KG1 (cell line): ENCODE data around the gene MYCBPAP.
"Not testable (repeated sequence)": the region's sequence is repeated elsewhere in the genome, so short reads cannot be mapped to it uniquely, and the experiment has no call there.

Experiments used
- DNase-seq: peaks from one replicate; lab custom pipeline; 2025; lab: John Stamatoyannopoulos, UW

MYCBPAP gene

DNA sequence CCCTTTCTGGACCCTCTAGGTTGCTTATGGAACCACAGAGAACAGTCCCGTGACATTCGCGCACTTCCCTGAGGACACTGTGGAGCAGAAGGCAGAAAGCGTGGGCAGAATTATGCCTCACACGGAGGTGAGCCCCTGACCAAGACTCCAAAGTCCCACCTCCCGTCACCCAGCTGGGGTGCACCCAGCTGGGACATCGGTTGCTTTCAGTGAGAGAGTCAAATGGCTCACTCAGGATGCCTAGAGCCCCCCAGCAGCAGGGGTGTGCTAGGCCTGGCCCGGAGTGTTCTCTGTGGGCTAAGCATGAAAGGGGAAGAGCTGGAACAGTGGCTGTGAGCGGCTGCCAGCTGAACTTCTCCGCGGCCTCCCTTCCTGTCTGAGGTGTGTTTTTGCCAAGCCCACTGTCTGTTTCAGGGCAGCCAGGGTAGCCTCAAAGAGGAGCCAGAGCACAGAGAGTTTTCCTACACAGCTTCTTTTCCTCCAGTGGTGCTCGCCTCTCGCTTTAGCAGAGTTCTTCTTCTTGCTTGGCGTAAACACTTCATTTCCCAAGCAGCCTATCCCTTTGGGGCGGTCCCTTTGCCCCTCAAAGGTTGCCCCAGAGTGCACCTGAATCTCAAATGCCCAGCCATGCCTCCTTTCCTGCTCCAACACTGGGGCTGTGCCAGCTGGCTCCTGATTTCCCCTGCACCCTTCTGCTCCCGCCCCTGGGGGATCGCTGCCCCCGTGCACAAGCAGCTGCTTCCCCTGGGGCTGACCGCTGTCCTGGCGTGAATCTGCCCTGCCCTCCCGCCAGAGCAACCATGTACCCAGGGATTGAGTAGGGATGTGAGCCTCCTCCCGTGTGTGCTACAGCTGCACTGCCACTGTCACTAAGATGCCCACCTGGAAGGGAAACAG is 37.0 kb upstream of the MYCBPAP start:
- DNase-seq: no peak

DNA sequence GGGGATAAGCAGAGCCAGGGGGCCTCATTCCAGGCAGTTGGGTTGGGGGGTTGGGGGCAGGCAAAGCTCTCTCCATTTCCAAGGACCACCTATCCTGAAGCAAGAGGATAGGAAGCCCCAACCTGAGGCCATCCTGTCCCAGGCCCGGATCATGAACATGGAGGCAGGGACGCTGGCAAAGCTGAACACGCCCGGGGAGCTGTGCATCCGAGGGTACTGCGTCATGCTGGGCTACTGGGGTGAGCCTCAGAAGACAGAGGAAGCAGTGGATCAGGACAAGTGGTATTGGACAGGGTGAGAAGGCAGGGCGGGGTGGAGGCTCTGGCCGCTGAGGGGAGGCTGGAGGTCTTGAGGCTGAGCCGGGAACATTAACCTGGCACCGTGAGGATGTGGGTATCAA is 36.0 kb upstream of the MYCBPAP start:
- no peak for DNase-seq

DNA sequence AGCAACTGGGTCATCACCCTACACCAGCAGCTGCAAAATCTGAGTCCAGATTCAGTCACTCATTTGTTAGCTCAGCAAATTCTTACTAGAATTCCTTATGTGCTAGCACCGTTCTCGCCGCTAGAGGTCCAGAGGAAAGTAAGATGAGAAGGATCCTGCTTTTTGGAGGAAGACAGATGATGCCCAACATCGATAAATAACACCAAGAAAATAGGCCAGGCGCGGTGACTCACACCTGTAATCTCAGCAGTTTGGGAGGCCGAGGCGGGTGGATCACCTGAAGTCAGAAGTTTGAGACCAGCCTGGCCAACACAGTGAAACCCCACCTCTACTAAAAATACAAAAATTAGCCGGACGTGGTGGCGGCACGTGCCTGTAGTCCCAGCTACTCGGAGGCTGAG is 35.5 kb upstream of the MYCBPAP start:
- DNase-seq: not testable (repeated sequence)

DNA sequence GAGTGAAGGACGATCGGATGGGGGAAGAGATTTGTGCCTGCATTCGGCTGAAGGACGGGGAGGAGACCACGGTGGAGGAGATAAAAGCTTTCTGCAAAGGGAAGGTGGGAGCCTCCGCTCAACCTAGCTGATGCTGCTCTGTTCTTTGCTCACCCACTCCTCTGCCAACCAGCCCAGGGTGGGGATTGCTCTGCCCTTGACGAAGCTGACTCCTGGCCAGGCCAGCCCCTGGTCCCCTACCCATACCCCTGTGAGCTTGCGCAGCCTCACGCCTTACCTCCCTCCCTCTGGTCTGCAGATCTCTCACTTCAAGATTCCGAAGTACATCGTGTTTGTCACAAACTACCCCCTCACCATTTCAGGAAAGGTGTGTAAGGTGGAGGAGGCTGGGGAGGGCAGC is 34.3 kb upstream of the MYCBPAP start:
- no peak for DNase-seq

DNA sequence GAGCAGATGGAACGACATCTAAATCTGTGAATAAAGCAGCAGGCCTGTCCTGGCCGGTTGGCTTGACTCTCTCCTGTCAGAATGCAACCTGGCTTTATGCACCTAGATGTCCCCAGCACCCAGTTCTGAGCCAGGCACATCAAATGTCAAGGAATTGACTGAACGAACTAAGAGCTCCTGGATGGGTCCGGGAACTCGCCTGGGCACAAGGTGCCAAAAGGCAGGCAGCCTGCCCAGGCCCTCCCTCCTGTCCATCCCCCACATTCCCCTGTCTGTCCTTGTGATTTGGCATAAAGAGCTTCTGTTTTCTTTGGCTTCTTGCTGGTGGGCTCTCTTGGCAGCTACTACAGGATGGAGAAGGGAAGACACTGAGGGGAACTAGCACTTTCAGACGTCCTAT is 33.7 kb upstream of the MYCBPAP start:
- DNase-seq: no peak

DNA sequence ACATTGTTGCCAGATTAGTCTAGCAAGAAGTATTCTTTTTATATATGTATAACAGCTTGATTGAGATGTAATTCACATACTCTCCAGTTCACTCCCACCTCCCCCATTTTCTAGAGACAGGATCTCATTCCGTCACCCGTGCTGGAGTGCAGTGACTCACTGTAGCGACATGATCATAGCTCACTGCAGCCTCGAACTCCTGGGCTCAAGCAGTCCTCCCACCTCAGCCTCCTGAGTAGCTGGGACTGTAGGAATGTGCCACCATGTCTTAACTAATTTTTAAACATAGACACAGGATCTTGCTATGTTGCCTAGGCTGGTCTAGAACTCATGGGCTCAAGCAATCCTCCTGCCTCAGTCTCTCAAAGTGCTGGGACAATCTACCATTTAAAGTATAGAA is 32.9 kb upstream of the MYCBPAP start:
- DNase-seq: no peak

DNA sequence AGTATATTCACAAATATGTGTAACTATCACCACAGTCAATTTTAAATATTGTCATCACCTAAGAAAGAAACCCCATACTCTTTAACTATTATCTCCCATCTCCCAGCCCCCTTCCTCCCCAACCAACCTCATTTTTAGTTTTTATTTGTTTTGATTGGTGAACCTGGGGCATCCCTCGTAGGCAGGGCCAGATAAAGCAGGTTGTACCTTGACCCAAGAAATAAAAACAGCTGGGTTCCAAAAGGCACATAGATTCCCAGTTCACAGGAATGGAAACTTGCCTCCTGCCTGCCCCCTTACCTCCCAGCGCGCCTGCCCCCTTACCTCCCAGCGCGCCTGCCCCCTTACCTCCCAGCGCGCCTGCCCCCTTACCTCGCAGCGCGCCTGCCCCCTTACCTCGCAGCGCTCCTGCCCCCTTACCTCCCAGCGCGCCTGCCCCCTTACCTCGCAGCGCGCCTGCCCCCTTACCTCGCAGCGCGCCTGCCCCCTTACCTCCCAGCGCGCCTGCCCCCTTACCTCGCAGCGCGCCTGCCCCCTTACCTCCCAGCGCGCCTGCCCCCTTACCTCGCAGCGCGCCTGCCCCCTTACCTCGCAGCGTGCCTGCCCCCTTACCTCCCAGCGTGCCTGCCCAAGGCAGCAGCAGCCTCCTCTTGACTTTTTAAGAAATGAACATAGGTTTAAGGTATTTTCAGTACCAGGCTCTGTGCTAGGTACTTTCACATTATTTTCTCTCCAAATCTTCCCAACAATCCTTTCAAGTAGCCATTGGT is 32.3 kb upstream of the MYCBPAP start:
- DNase-seq: not testable (repeated sequence)

DNA sequence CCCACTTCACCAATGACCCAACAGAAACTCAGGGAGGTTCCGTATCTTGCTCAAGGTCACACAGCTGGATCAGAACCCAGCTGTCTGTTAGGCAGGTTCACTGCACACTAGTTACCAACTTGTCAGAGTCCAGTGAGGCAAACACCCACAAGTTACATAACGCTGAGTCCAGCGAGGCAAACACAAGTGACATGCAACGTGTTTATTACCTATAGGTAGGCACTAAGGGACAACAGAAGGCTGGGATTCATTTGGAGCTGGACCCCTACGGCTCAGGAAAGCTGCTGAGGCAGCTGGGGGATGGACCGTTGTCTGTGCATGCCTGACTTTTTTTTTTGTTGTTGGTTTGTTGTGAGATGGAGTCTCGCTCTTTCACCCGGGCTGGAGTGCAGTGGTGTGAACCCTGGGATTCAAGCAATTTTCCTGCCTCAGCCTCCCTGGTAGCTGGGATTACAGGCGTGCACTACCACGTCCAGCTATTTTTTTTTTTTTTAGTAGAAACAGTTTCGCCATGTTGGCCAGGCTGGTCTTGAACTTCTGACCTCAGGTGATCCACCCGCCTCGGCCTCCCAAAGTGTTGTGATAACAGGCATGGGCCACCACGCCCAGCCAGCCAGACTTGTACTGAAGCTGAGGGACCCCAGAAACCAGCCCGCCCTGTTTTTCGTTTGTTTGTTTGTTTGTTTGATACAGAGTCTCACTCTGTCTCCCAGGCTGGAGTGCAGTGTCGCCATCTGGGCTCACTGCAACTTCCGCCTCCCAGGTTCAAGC is 31.5 kb upstream of the MYCBPAP start:
- no peak for DNase-seq

DNA sequence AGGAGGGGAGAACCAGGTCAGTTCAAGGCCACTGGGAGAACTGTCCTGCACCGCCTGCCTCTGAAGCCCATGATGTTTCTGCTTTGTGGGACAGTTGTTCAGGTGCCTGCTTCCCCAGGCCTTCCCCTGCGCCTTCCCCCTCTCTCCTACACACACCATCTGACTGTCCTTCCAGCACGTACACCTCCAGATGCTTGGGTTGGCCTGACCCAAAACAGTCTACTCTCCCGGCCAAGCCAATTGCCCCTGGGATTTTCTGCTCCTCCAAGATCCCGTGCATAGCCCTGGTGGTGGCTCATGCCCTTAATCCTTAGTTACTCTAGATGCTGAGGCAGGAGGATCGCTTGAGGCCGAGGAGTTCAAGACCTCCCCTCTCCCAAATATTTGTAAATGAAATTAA is 30.3 kb upstream of the MYCBPAP start:
- no peak for DNase-seq

DNA sequence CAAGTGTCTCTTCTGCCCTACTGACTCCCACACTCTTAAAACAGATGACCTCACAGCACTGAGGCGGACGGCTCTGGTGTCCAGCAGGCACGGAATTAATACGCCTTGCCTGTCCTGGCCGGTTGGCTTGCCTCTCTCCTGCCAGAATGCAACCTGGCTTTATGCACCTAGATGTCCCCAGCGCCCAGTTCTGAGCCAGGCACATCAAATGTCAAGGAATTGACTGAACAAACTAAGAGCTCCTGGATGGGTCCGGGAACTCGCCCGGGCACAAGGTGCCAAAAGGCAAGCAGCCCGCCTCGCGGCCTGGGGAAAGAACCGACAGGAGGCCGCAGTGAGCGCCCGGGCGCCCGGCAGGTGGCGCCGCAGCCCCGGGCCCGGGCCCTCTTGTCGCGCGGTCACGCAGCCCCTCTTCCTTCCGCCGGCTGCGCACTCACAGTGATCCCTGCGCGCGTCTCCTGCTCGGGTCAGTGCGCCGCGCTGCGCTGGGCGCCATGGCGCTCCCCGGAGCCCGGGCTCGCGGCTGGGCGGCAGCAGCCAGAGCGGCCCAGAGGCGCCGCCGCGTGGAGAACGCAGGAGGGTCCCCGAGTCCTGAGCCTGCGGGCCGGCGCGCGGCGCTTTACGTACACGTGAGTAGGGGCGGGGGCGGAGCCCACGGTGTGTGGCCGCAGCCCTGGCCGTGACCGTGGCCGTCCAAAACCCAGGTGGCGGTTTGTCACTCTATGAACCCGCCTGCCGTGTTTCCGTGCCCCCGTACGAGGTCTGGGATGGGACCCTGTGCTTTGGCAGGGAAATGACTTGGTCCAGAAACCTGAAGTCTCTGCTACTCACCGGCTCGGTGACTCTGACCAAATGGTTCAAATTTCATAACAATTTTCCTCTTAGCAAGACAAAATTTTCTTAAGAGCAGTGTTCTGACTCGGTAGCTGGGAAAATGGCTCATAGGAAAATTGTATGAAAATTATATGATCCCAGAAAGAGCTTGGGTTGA is 29.6 kb upstream of the MYCBPAP start, which contains the start of gene RSAD1:
Gene RSAD1 (plus strand): TSS at position 470 of the 991 bp plus-strand sequence. CDS start 25 bp downstream, at position 495.
- peak; percentile 83 for DNase-seq

DNA sequence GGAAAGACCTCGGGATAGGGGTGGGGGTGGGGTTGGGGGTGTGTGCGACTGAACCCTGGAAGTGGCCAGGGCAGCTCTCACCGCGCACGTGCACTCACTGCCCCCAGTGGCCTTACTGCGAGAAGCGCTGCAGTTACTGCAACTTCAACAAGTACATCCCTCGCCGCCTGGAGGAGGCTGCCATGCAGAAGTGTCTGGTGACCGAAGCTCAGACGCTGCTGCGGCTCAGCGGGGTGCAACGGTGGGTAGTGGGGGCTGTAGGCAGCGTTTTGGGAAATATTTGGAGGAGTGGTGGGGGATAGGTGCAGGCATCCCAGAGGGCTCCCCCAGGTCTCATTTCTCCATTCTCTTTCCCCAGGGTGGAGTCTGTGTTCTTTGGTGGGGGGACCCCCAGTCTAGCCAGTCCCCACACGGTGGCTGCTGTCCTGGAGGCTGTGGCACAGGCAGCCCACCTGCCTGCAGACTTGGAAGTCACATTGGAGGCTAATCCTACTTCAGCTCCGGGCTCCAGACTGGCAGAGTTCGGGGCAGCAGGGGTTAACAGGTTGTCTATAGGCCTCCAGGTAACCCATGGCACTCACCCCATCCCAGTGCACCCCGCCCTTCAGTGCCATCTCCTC is 28.6 kb upstream of the MYCBPAP start:
- DNase-seq: peak; percentile 58

DNA sequence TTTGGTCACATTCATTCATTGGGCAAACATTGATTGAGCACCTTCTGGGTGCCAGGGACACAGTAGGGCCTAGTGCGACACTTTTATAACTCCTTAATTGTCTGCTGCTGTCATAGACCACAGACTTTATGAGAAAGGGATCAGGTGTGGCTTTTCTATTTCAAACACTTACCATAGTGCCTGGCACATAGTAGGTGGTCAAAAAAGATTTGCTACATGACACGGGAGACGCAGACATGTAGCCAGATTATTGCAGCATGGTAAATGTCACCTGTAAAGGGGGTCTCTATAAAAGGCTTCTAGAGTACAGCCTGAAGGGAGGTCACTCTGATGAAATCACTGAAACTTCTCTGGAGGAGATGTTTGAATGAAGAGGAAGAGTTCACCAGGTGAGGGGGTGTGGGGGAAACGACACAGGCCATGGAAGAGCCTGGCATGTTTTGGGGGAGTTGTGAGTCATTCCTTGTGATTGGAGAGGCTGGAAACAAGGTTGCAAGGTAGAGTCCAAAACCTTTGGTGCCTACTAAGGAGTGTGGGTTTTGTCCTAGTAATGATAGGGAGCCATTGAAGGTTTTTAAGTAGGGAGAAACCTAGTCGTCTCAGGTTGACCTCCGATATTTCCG is 28.0 kb upstream of the MYCBPAP start:
- no peak for DNase-seq

DNA sequence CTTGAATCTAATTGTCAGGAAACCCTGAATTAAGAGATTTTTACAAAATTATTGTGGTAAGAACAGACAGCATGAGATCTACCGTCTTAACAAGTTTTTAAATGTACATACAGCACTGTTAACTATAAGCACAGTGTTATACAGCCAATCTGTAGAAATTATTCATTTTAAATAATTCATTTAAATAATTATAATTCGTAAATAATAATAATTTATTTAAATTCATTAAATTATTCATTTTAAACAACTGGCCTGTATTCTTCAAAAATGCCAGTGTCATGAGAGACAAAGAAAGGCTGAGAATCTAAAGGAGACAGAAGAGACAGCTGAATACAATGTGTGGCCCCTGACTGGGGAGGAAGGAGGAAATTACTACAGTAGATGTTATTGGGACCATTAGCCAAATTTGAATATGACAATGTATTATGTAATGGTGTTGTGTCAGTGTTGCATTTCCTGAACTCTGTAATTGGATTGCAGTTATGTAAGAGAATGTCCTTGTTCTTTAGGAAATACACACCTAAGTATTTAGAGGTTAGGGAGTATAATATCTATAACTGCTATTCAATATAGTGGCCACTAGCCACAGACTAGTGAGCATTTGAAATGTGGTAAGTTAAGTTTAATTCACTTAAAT is 27.3 kb upstream of the MYCBPAP start:
- DNase-seq: no peak

DNA sequence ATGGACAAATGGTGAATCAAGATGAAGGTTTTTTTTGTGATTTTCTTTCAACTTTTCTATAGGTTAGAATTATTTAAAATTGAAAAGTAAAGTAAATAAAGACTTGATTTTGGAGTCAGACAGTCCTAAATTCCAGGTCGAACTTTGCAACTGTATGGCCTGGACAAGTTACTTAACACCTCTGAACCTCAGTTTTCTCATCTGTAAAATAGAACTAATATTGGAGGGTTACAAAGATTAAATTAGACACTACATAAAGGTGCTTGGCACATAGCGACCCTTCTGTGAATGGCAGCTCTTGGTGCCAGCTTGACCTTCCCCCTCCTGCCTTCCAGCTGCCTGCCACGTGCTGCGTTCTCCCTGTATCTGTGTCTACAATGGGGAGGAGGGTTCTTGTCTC is 26.6 kb upstream of the MYCBPAP start:
- no peak for DNase-seq

DNA sequence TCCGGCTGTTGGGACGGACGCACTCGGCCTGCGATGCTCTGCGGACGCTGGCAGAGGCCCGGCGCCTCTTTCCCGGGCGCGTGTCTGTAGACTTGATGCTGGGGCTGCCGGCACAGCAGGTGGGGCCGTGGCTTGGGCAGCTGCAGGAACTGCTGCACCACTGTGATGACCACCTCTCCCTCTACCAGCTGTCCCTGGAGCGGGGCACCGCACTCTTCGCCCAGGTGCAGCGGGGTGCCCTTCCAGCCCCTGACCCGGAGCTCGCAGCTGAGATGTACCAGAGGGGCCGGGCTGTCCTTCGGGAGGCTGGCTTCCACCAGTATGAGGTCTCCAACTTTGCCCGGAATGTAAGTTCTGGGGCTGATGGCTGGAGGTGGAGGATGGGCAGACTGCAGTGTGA is 26.1 kb upstream of the MYCBPAP start:
- DNase-seq: no peak

DNA sequence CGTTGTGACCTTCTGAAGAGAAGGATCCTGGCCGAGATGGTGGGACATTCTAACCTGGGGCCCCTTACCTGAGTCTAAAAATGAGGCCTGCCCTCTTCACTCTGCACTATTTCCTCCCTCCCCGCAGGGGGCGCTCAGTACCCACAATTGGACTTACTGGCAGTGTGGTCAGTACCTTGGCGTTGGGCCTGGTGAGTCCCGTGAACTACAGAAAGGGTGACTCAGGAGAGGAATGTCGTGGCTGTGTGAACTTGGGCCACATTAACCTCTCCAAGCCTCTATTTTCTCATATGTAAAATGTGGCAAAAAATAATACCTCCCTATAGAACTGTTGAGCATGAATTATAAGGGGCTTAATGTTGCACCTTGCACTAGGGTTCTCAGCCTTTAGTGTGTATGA is 25.7 kb upstream of the MYCBPAP start:
- DNase-seq: peak; percentile 32

DNA sequence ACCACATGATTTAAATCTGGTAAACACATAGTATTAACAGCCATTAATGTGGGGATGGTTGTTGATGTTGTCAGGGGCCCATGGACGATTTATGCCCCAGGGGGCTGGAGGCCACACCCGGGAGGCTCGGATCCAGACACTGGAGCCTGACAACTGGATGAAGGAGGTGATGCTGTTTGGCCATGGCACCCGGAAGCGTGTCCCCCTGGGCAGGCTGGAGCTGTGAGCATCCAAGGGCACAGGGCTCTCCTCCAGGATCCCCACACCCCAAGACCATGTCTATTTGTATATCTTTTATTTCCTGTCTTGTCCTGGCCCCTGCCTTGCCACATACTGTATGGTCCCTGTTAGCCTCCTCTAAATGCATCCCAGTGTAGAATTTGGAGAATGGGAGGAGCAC is 25.0 kb upstream of the MYCBPAP start:
- DNase-seq: no peak

DNA sequence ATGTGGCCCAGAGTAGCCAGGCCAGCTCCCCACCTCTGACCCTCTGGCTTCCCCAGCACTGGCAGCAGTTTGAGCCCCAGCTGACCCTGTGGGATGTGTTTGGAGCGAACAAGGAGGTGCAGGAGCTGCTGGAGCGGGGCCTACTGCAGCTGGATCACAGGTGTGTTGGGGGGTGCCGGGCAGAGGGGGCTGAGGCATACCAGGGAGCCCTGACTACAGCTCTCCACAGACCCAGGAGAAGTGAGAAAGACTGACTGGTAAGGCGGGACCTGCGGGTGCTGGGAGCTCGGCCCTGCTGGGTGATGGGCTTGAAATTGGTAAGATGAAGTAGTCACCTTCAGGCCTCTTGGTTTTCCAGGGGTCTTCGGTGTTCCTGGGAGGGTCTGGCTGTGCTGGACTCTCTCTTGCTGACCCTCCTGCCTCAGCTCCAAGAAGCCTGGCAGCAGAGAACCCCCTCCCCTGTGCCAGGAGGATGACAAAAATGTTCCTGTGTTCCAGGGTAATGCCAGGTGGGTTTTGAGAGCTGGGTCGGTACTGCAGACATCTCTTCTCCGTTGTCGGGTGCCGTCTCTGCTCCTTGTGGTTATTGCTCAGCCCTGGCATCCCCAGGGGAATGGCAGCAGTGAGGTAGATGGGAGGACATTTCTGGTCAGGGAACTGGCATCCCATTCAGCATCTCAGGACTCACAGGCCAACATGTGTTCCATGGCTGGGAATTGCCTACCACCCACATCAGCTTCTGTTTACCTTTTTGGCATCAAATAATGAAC is 23.7 kb upstream of the MYCBPAP start:
- DNase-seq: no peak
